ENCODE data around the gene PSMD14.

PSMD14 gene

GRCh38 chr2:161391737-161392506, 83.7 kb downstream of the PSMD14 start (continued):
- TF ChIP-seq ZBTB26 (tag by site-specific recombination; optimal IDR thresholded peaks at IDR 0.05) (no peak), SCRT2 (tag by site-specific recombination; IDR thresholded peaks at IDR 0.05) (no peak), ZNF626 (tag by site-specific recombination; IDR thresholded peaks at IDR 0.05) (no peak), ZEB2 (tag by site-specific recombination; IDR thresholded peaks at IDR 0.05) (no peak), ZNF639 (tag by site-specific recombination; IDR thresholded peaks at IDR 0.05) (no peak), GLI4 (tag by site-specific recombination; IDR thresholded peaks at IDR 0.05) (no peak), ZNF707 (tag by site-specific recombination; IDR thresholded peaks at IDR 0.05) (no peak), ZNF76 (tag by site-specific recombination; IDR thresholded peaks at IDR 0.05; ENCODE audit: borderline replicate concordance, low read depth) (no peak)
- TF ChIP-seq, protein P1, sequence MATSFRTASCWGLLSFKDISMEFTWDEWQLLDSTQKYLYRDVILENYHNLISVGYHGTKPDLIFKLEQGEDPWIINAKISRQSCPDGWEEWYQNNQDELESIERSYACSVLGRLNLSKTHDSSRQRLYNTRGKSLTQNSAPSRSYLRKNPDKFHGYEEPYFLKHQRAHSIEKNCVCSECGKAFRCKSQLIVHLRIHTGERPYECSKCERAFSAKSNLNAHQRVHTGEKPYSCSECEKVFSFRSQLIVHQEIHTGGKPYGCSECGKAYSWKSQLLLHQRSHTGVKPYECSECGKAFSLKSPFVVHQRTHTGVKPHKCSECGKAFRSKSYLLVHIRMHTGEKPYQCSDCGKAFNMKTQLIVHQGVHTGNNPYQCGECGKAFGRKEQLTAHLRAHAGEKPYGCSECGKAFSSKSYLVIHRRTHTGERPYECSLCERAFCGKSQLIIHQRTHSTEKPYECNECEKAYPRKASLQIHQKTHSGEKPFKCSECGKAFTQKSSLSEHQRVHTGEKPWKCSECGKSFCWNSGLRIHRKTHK (tag by site-specific recombination; IDR thresholded peaks at IDR 0.05), result no peak

DNA sequence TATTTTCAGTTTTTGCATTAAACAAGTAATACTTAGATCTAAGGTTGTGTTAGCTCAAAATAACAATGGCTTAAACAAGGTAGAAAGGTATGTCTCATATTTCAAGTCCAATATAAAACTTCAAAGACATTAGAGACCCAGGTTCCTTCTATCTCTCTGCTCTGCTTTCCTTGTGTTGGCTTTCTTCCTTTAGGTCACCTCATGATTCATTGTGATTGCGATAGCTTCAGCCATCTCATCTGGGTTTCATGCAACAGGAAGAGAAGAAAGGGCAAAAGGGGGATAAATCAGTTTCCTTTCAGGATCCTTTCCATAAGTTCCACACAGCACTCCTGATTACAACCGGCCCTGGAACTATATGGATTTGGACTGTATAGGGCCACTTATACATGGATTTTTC, 91.9 kb downstream of the PSMD14 start:
- TF ChIP-seq ZNF521 (tag by site-specific recombination; IDR thresholded peaks at IDR 0.05) (no peak), ZNF274 (IDR thresholded peaks at IDR 0.05; ENCODE audit: low read length) (no peak), ZNF274 (tag by site-specific recombination; IDR thresholded peaks at IDR 0.05; ENCODE audit: borderline replicate concordance) (no peak)
- CTCF ChIA-PET, result no interaction called here
- Histone ChIP-seq H3K9me3 (ENCODE audit: control insufficient read depth, insufficient read depth, low read depth, low read length) (no peaks in the 10 kb centered on the region), H3K36me3 (ENCODE audit: control insufficient read depth in 2 of 2, insufficient read depth in 1 of 2, low read length in 2 of 2) (peaks cover 20 to 62% of the 10 kb centered on the region in 2 experiments), H3K27ac (ENCODE audit: extremely low read depth, low read depth, low read length) (no peak overlapping the region), H3K4me1 (ENCODE audit: control insufficient read depth, insufficient read depth, low read length) (no peaks in the 10 kb centered on the region), H3K4me3 (ENCODE audit: low read depth, low read length) (no peak overlapping the region)
- POLR2A ChIA-PET, result no interaction called here

GRCh38 chr2:161402297-161402696, 94.1 kb downstream of the PSMD14 start:
- CTCF ChIA-PET, result no interaction called here
- Histone ChIP-seq H3K4me1 (ENCODE audit: control insufficient read depth, insufficient read depth, low read length) (no peaks in the 10 kb centered on the region), H3K27ac (ENCODE audit: extremely low read depth, low read depth, low read length) (no peak overlapping the region), H3K4me3 (ENCODE audit: low read depth, low read length) (no peak overlapping the region), H3K9me3 (ENCODE audit: control insufficient read depth, insufficient read depth, low read depth, low read length) (no peaks in the 10 kb centered on the region), H3K36me3 (ENCODE audit: control insufficient read depth in 2 of 2, insufficient read depth in 1 of 2, low read length in 2 of 2) (peaks cover 5 to 40% of the 10 kb centered on the region in 2 experiments)
- TF ChIP-seq ZSCAN30 (tag by site-specific recombination; IDR thresholded peaks at IDR 0.05), result no peak
- no peak for TF ChIP-seq ZNF391 (tag by site-specific recombination; IDR thresholded peaks at IDR 0.05; ENCODE audit: borderline replicate concordance, low read depth)
- POLR2A ChIA-PET, result no interaction called here

GRCh38 chr2:161406316-161406715, 98.1 kb downstream of the PSMD14 start:
- POLR2A ChIA-PET, result no interaction called here
- Histone ChIP-seq H3K9me3 (ENCODE audit: control insufficient read depth, insufficient read depth, low read depth, low read length) (no peaks in the 10 kb centered on the region), H3K4me1 (ENCODE audit: control insufficient read depth, insufficient read depth, low read length) (no peaks in the 10 kb centered on the region), H3K4me3 (ENCODE audit: low read depth, low read length) (no peak overlapping the region), H3K27ac (ENCODE audit: extremely low read depth, low read depth, low read length) (no peak overlapping the region), H3K36me3 (ENCODE audit: control insufficient read depth in 2 of 2, insufficient read depth in 1 of 2, low read length in 2 of 2) (peaks cover 5 to 33% of the 10 kb centered on the region in 2 experiments)
- CTCF ChIA-PET, result no interaction called here
- no peak for TF ChIP-seq ZNF585B (tag by site-specific recombination; IDR thresholded peaks at IDR 0.05)
- TF ChIP-seq ZNF426 (tag by site-specific recombination; IDR thresholded peaks at IDR 0.05), result no peak
- no peak for TF ChIP-seq ZFP37 (tag by site-specific recombination; IDR thresholded peaks at IDR 0.05)

Measured in HEK293 (cell line).